GM21367 (cell line): ENCODE measurements around the gene MTR.
"Not testable (repeated sequence)": the region's sequence is repeated elsewhere in the genome, so short reads cannot be mapped to it uniquely, and the experiment has no call there.

ENCODE experiments used
- ATAC-seq: cut with Tn5 transposase; IDR thresholded peaks from one replicate; pipeline ENCODE4 v1.9.1; 2021; ENCODE audit not compliant: unreplicated experiment

The MTR gene

DNA sequence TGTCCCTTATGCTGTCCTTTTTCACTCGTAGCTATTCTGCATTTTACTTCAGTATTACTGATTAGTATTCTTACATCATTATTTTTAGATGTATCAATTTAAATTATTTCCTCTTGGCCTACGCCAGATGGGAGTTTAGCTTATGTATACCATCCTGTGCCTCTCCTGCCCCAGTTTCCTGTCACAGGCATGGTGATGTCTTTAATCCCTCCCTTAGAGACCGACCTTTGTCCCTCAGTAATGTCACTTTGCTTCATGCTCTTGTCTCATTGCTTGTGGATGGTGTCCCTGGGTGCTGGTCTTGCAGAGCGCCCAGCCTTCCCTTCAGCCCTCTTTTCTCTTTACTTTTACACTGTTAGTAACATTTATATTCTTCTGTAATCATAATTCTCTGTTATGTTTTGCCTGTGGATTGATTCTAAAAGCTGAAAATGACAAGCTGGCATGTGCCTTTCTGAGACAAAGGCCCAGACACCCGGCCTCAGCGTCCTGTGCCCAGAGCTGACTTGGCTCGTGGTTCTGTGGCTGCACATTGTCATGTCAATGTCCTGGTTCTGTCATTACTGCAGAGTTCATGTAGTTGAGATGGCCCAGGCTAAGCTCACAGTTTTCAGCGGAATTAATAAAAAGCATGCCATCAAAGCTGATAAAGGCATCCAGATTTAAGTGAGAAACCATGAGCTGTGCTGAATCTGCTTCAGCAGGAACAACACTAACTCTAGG is 100.7 kb downstream of the MTR start:
- ATAC-seq, result no peak

DNA sequence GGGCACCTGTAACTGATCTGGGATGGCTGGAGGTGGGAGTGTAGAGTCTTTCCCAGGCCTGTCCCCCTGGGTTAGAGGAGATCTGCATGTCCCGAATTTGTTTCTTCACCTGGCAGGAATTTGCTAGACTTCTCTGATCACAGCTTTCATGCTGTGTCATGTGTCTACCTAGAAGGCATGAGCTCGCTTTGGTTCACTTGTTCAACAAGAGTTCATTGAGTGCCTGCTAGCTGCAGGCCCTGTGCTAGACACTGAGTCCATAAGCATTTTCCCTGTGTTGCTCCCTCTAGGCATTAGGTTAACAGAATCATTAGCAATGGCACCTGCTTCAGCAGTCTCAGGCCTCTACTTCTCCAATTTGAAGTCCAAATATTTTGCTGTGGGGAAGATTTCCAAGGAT is 101.6 kb downstream of the MTR start:
- no peak for ATAC-seq

DNA sequence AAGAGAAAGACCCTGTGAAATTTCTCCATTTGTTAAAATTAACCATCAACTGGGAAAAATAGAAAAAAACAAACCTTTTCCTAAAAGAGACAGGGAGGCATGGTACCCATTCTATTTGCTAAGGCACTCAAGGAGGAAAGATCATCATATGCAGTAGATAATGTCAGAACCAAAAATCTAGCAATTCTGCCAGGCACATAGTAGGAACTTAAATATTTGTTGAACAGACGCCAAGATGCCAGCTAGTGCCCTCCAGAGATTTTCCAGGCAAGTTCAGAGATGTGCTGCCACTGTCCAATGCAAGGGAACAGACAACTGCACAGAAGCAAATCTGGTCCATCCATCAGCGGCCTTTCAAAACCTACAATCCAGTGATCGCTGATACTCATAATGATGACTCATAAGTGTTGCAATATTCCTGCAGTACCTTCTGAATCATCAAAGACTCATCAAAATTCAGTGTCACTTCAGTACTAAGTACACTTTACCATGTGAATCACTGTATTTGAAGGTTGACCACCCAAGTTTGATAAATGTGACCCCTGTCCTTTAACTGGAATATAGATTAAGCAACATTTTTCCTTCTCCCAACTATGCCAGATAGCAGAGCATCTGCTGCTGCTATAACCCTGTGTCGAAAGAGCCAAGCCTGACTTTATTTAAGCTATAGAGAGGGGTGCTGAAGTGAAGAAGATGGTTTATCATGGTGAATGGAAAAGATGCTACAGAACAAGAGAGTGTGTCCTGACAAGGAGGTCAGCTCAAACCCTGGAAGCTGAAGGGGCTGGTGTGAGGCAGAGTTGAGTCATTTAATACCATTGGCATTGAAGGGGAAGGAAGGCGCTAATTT is 110.0 kb downstream of the MTR start:
- no peak for ATAC-seq

DNA sequence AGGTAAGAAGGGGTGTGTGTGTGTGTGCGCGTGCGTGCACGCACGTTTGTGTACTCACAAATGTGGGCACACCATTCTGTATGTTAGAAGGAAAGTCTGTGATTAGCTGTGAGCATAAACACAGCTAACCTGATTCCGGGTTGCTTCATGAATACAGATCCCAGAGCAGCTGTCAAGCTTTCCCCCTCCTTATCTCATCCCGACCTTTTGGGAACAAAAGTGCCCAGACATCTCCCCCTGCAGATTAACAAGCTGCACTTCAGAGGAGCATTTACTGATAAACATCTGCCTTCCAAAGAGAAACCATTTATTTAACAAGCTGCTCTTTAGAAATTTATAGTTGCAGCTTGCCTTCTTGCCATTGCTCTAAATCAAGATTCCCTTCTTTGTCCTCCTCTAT is 112.1 kb downstream of the MTR start:
- ATAC-seq, result no peak

DNA sequence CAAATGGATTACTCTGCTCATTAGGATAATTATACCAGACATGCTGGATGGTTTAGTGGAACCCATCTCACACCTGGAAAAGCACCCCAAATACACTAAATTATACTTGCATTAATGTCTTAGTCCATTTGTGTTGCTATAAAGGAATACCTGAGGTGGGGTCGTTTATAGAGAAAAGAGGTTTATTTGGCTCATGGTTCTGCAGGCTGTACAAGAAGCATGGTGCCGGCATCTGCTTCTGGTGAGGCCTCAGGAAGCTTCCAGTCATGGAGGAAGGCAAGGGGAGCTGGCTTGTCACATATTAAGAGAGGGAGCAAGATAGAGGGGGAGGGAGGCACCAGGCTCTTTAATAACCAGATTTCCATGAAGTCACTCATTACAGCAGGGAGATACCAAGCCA is 113.6 kb downstream of the MTR start:
- ATAC-seq, result no peak

DNA sequence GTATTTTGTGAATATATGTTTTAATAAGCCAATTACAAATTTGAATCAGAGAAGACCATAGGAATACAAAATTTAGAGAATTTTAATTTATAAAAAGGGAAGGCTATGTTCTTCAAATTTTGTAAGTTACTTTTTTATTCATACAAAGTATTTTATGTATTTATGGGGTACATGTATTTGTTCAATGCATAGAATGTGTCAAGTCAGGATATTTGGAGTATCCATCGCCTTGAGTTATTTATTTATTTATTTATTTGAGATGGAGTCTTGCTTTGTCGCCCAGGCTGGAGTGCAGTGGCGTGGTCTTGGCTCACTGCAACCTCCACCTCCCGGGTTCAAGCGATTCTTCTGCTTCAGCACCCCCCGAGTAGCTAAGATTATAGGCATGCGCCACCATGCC is 116.0 kb downstream of the MTR start:
- ATAC-seq, result not testable (repeated sequence)

DNA sequence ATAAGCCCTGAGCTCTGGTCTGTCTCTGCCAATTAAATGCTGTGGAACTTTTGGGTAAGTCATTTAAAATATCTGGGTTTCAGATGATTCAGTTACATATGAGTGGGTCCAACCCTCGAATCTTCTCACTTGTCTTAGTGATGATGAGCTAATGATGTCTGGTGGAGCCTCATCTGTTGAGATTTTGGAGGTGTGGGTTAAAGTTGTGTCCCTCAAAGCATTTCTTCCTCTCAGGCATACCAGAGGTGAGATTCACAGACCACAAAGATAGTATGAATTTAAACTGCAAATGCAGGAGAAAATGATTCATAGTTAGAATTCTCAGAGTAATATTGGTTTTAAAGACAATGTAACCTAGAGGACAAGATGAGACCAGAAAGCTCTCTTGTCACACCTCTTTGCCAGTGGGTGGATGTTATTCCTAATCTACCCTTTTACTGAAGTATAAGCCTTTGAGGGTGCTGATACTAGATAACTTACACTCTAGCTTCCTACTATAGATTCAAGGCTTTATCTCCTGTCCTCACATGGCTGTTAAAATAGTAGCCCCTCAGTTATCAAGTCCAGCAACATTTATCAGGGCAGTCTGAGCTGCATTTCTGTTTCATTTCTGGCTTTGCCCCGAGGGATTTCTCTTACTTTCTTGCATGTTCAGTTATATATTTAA is 118.4 kb downstream of the MTR start:
- ATAC-seq, result no peak

DNA sequence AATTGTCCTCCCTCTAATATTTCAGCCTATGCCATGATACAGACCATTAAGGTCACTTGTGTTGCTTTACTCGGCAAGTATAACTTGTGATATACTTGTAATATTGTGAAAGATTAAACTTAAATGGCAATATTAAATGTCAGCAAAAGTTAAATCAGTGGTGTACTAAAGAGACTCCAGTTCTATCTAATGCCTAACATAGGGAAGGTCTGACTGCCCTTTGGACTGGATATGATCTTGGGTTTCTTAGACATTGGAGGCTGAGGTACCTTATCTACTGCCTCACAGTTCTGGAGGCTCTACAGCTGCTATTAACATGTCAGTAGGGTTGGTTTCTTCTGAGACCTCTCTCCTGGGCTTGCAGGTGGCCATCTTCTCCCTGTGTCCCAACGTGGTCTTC is 119.3 kb downstream of the MTR start:
- no peak for ATAC-seq

DNA sequence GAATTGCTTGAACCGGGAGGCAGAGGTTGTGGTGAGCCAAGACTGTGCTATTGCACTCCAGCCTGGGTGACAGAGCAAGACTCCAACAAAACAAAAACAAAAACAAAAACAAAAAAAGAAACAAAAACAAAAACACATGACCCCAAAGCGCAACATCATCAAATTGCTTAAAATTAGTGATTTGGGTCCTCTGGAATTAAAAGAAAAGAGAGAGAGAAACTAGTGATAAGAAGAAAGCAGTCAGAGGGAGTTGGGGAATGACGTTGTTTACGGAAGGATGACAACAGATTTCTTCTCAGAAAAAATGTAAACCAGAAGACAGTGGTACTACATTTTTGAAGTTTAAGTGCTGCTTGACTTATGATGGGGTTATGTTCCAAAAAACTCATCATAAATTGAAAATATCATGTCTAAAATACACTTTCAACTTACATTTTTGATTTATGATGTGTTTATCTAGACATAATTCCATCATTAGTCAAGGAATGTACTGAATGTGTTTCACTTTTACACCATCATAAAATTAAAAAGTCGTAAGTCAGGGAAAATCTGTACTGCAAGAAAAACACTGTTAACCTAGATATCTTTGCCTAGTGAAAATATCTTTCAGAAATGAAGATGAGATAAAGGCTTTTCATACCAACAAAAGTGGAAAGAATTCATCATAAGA is 121.2 kb downstream of the MTR start:
- no peak for ATAC-seq

DNA sequence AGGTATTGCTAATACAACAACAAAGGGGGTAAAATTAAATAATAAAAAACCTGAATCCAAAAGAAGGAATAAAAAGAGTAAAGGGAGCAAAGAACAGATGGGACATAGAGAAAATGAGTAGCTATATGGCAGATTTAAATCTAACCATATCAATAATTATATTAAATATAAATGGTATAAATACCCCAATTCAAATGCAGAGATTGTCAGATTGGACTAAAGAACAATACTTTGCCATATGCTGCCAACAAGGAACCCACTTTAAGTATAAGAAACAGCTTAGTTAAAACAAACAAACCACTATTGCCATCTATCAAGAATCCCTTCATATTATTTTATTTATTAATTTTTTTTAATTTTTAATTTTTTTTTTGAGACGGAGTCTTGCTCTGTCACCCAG is 122.4 kb downstream of the MTR start:
- no peak for ATAC-seq

DNA sequence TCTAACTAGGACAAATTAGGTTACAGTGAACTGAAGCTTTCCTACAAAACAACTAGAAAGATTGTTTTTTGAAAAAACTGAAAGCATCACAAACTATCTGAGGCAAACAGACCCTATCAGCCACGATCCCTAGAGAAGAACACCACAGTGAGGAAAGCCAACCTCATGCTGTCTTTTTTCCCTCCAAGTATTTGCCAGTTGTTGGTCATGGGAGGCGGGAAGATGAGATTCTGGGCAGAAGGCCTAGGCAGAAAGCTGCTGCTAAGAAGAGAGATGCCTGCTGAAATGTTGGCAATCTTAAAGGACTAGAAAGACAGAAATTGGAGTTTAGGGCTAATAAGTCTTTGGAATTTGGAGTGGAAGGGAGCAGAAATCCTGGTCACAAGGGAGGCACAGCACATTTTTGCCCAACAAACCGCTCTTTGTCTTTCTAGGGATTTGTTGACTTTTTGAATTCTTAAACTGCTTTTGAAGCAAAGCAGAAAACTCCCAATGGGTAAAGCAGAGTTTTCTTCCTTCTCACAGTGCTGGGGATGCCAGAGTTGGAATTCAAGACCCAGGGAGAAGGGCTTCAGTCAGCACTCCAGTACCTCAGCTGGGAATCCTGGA is 125.3 kb downstream of the MTR start:
- ATAC-seq, result no peak

DNA sequence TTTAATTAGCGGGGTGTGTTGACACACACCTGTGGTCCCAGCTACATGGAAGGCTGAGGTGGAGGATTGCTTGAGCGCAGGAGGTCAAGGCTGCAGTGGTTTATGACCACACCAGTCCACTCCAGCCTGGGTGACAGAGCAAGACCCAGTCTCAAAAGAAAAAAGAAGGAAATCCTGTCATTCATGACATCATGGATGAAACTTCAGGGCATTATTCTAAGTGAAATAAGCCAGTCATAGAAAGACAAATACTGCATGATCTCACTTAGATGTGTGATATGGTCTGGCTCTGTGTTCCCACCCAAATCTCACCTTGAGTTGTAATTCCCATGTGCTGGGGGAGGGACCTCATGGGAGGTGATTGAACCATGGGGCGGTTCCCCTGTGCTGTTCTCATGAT is 126.5 kb downstream of the MTR start:
- ATAC-seq, result no peak

DNA sequence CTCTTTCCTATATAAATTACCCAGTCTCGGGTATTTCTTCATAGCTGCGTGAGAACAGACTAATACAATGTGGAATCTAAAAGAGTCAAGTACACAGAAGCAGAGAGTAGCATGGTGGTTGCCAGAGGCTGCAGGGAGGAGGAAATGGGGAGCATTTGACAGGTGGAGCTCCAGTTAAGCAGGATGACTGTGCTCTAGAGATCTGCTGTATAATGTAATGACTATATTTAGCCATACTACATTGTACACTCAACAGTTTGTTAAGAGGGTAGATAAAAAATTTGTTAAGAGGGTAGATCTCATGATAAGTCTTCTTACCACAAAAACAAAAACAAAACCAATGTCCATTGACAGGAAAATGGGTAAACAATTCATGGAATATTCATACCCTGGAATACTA is 127.1 kb downstream of the MTR start:
- ATAC-seq, result no peak

DNA sequence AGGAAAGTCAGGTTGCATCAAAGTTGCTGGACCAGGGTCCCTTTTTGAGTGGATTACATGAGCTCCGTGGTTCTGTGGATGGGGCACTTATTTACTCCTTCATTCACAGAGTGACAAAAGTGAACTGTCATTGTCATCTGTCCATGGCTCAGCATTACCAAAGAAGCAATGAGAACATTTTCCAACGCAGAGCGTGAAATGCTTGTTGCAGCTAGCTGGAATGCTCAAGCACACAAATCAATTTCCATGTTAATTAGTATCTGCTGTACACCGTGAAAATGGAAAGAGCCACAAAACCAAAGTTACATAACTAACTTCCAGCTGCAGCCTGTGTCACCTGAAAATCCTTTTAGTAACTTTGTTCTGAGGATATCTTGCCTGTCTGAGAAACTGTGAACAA is 130.3 kb downstream of the MTR start:
- ATAC-seq, result no peak

DNA sequence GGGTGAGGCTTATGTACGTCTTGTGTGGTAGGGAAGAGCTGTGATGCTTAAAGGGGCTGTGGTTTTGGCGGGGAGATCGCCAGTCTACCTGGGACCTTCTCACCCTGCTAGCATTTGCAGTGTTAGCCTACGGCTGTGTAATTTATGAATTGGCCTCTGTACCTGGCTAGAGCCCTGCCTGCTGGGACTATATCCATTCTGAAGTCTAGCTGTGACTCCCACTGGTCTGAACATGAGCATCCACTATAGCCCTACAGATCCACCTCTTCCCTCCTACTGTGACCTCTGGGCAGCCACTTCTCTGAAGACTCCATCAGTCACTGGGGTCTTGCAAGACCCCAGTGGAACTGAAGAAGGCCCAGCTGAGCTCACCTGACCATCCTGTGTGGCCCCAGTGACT is 135.4 kb downstream of the MTR start:
- no peak for ATAC-seq

DNA sequence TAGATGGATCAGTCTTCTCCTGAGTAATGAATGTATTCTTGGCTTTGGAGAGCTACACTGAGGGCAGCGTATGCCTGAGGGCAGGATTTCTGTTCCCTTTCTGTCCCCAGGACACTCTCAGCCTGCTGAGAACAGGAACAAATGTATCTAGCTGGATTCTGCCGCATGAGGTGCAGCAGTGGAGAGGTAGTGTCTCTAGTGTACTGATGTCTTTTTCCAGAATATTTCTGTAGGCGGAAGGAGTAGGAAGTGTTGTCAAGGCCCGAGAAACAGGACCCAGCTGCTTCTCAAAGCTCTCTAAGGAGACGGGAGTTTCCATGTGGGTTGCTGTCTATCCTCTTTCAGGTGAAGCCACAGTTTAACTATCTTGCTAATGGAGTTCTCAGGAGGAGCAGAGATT is 143.7 kb downstream of the MTR start:
- ATAC-seq, result no peak

DNA sequence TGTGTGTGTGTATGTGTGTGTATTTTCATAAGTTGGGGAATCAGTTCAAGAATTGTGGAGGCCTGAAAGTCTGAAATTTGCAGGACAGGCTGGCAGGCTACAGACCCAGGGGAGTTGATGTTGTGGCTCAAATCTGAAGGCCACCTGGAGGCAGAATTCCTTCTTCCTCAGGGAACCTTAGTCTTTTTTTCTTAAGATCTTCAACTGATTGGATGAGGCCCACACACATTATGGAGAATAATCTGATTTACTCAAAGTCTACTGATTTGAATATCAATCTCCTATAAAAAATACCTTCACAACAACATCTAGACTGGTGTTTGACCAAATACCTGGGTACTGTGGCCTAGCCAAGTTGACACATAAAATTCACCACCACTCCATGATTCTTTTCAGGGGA is 147.3 kb downstream of the MTR start:
- no peak for ATAC-seq

DNA sequence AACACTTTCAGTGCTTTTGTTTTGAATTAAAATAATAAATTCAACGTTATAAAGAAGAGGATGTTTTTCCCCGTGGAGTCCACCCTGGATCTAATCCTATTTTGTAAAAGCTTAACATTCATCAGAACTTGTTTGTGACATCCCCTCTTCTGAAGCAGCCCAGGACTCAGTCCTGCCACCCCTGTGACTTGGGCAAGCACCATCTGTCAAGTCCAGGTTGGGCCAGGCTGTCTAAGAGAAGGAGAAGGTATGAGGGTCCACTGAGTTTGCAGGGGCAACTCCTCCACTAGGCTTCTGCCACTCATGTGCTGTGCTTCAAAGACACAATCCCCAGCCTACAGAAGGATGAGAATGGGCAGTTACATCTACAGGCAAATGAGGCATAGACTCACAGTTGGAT is 149.5 kb downstream of the MTR start:
- ATAC-seq, result no peak

DNA sequence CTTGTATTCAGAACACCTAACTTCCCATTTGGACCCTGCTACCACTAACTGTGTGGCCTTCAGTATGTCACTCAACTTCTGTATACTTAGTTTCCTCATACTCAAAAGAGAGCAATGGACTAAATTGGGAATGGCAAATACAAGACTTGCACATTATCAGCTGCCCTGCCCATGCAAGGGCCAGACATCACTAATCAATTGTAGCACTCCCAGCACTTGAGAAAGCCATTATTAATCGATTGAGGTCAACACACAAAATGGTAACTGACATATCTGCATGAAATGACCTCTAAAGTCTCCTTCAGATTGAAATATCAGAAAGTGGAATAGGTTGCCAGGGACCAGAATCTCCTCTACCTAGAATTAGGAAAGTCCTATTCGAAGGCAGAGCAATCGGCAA is 149.9 kb downstream of the MTR start:
- no peak for ATAC-seq

DNA sequence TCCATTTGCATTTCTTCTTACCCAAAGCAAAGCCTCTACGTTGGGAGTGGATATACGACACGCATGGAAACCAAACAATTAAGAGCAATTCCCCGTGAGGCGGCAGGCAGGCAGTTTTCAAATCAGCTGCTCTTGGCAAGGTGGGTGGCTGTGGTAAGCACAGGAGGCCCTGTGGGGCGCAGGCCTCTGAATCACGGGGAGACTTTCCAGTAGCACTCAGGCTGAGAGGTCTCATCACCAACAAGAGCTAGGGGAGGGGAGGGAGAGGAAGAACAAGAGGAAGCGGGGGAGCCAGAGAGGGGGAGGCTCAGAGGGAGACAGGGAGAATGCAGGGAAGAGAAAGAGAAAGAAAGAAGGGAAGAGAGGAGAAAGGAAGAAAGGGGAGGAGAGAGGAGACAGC is 152.7 kb downstream of the MTR start:
- no peak for ATAC-seq

DNA sequence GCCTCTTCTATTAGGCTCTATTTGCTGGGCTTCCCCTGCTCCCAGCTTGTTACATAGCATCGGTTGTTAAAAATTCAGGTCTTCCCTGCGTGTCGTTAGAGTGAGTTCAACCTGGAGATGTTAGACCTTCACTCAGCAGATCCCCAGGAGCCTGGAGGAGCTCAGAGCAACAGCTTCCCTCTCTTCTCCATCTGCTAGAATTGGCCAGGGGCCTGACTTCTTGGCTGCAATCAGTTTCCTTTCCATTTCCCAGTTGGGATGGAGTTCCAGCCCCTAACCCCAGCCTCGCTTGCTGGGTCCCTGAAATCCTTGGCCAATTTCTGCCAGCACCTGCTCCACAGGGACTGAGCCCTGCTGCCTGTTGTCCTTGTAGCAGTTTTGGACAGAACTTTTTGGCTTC is 153.3 kb downstream of the MTR start:
- no peak for ATAC-seq
